PFSK-1 (cell line): Measurements from ENCODE around the gene ELF2.

Experiments
- FOXP2 ChIP-seq: optimal IDR thresholded peaks from 2 replicates; pipeline ENCODE3; 2011; ENCODE audit warnings: borderline replicate concordance, control low read depth, inconsistent platforms; ENCODE audit not compliant: insufficient read depth; ENCODE audit errors: extremely low read length, extremely low read depth
- POLR2AphosphoS5 ChIP-seq: IDR thresholded peaks from 2 replicates; pipeline ENCODE4 v1.6.1; 2012; ENCODE audit warnings: low read depth, mild to moderate bottlenecking, control low read depth, low read length, moderate library complexity
- REST ChIP-seq, 2 experiments: IDR thresholded peaks; 2 replicates each; pipeline versions ENCODE4 v1.6.1 to v1.8.0; 2011 to 2012; ENCODE audit warnings: low read depth in 2 of 2, low read length in 2 of 2, control low read depth in 1 of 2, inconsistent platforms in 1 of 2, mild to moderate bottlenecking in 1 of 2, moderate library complexity in 1 of 2; ENCODE audit not compliant: insufficient read depth in 1 of 2
- SIN3A ChIP-seq: IDR thresholded peaks from 2 replicates; pipeline ENCODE4 v1.6.1; 2012; ENCODE audit warnings: mild to moderate bottlenecking, low read length, moderate library complexity, borderline replicate concordance; ENCODE audit not compliant: insufficient read depth
- TAF1 ChIP-seq: IDR thresholded peaks from 2 replicates; pipeline ENCODE4 v1.6.1; 2012; ENCODE audit warnings: low read length, control low read depth, borderline replicate concordance; ENCODE audit not compliant: insufficient read depth

- TF ChIP-seq REST (IDR thresholded peaks at IDR 0.05; ENCODE audit: insufficient read depth in 1 of 2, low read depth in 2 of 2, low read length in 2 of 2) (no peak), TAF1 (no peak), SIN3A (no peak), POLR2AphosphoS5 (no peak), FOXP2 (no peak)
Measured at GRCh38 chr4:139154538-139154937, 22.5 kb downstream of the ELF2 start.
